Fibroblast of villous mesenchyme (primary cell): ENCODE data around the gene WDFY2. TPM values are rescaled to one million over a fixed set of nuclear protein-coding genes. Genes with fewer than 3 reads are reported as not detected.

ENCODE experiments used
- DNase-seq: peaks from one replicate; pipeline ENCODE4 v3.0.0-alpha.2; 2010; ENCODE audit warnings: low read depth
- H3K4me3 ChIP-seq: 2 replicates; pipeline ENCODE4 v1.5.1; 2011; ENCODE audit warnings: low read depth, mild to moderate bottlenecking, low read length
- total RNA-seq: library from RNA; depleted of rRNA; stranded (reverse); fragments of >200 nt; gene quantifications from 2 replicates; pipeline ENCODE4 v1.2.3, GENCODE V29; 2012
- TF ChIP-seq, protein P1 (sequence below): IDR thresholded peaks from 2 replicates; pipeline ENCODE4 v1.5.1; 2012; ENCODE audit warnings: low read depth, mild to moderate bottlenecking, low read length; ENCODE audit not compliant: insufficient read depth

The WDFY2 gene
- total RNA-seq, 1 donor = 6.0 TPM

DNA sequence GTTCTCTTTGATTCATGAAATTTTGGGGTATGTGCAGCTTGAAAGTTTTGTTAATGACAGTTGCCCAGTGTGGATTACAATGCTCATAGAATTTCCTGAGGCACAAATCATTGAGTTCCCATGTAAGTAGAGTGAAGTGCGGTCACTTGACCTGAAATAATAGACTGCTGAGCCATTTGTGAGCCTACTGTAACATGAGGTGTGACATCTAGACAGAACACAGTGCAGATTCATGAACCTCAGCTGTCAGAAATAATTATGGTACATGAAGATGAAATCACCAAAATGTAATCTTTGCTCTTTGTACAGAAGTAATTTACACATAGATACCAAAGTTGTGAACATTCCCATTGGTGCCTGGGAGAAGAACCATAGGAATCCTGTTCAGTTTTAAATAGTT, 135.1 kb downstream of the WDFY2 start:
- TF ChIP-seq, protein P1, sequence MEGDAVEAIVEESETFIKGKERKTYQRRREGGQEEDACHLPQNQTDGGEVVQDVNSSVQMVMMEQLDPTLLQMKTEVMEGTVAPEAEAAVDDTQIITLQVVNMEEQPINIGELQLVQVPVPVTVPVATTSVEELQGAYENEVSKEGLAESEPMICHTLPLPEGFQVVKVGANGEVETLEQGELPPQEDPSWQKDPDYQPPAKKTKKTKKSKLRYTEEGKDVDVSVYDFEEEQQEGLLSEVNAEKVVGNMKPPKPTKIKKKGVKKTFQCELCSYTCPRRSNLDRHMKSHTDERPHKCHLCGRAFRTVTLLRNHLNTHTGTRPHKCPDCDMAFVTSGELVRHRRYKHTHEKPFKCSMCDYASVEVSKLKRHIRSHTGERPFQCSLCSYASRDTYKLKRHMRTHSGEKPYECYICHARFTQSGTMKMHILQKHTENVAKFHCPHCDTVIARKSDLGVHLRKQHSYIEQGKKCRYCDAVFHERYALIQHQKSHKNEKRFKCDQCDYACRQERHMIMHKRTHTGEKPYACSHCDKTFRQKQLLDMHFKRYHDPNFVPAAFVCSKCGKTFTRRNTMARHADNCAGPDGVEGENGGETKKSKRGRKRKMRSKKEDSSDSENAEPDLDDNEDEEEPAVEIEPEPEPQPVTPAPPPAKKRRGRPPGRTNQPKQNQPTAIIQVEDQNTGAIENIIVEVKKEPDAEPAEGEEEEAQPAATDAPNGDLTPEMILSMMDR = no peak
- DNase-seq = no peak

DNA sequence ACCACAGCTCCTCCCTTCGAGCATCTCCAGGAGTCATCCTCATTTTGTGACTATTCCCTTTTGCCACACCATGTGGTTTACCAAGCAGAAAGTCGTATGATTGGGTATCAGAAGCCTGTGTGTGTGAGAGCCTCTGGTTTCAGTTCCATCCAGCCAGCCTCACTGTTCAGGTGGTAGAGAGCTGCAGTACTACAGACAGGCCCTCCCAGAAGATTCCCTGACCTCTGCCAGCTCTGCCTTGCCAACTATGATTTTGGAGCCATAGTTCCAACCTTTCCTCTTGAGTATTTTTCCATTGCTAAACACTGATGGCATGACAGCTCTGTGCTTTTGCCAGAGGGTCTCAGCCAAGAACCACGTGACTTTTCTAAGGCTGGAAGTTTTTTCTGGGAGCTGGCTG, 137.2 kb downstream of the WDFY2 start:
- DNase-seq = no peak
- no peak overlapping the region for H3K4me3 ChIP-seq
- TF ChIP-seq, protein P1 = no peak

More for the DNA sequence above, 135.1 kb downstream of the WDFY2 start:
- H3K4me3 ChIP-seq = no peak overlapping the region

DNA sequence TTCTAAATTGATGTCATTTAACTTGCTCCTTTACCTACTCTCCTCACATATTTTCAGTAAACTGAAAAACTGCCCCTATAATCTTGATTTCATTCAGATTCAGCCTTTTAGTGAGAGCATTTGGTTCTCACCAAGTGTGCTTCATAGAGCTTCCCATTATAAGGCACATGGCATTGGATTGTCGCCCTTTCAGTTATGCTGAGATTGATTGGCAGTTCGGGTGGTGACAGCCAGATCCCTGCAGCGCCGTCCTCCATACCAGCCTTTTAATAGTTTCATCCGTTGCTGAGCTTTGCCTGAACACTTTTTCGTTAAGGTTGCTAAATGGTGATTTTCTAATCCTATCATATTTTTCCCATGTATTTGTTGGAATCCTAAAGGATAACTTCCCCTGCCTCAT, 139.3 kb downstream of the WDFY2 start:
- DNase-seq = no peak
- TF ChIP-seq, protein P1 = no peak
- no peak overlapping the region for H3K4me3 ChIP-seq

DNA sequence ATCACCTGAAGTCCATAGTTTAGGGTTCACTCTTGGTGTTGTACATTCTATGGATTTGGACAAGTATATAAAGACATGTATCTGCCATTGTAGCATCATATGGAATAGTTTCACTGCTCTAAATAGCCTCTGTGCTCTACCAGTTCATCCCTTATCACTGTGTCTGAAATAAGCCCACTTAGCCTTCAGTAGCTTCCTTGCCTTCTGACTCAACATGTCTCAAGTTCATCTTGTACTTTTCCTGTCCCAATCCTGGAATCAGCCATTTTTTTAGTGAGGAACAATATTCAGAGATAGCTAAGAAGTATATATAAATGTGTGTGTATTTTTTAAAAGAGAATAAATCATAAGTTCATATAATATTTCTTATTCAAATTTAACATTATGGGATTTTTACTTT, 140.5 kb downstream of the WDFY2 start:
- no peak overlapping the region for H3K4me3 ChIP-seq
- no peak for DNase-seq
- TF ChIP-seq, protein P1 = no peak

DNA sequence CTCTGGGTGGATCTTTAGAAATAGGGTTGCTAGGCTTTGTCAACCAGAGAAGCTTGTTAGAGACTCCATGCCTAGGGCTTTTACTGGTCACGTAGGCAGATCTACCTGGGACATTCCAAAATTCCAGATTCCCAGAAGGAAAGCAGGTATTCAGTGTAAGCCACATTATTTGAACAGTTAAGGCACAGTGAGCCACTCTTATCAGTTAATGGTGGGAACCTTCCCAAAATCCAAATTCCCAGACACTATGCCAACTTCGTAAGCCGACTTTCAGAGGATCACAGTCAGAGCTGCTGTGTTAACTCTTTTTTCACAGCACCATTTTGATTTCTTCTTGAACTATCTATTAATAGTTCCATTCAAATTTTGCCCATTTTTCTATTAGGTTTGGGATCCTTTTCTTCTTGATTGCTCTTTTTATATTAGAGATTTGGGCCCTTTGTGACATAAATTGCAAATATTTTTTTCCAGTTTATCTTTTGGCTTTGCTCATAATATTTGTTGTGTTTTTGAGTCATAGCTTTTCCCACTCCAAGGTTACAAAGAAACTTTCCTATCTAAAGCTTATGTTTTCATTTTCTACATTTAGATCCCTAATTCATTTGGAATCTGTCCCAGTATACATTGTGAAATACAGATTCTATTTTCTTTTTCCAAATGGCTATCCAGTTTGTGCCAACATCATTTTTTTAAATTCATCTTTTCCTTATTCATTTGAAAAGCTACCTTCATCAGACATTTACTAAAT, 142.4 kb downstream of the WDFY2 start:
- H3K4me3 ChIP-seq = no peak overlapping the region
- TF ChIP-seq, protein P1 = no peak
- DNase-seq = peak; percentile 83

DNA sequence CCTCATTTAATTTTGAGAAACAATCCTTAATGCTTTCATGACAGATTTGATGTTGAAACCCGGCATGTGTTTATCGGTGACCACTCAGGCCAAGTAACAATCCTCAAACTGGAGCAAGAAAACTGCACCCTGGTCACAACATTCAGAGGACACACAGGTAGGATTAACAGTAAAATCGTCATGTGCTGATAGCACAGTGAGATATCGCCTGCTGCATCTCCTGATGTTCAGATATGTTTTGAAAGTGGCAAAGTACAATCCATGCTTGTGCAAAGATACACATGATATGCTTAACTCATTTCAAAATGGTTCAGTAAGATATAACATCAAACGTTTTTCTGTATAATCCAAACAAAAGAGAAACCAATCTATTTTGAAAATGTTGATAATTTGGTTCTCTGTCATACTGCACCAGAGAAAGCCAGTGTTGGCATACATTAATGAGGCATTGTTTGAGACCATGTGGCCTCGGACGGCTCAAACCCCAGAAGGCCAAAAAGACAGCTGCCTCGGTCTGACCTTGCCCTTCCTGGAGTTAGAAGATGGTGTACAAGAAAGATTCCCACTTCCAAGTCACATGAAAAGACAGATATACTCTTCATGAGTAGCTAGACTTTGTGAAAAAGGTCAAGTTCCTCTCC, 143.5 kb downstream of the WDFY2 start:
- no peak overlapping the region for H3K4me3 ChIP-seq
- DNase-seq = no peak
- TF ChIP-seq, protein P1 = no peak
